ENCODE measurements around the gene SPRR4. TPM values are rescaled to one million over a fixed set of nuclear protein-coding genes. Genes with fewer than 3 reads are reported as not detected.

SPRR4 gene
- polyA plus RNA-seq, 1 donor from 2014 or later, result not detected

DNA sequence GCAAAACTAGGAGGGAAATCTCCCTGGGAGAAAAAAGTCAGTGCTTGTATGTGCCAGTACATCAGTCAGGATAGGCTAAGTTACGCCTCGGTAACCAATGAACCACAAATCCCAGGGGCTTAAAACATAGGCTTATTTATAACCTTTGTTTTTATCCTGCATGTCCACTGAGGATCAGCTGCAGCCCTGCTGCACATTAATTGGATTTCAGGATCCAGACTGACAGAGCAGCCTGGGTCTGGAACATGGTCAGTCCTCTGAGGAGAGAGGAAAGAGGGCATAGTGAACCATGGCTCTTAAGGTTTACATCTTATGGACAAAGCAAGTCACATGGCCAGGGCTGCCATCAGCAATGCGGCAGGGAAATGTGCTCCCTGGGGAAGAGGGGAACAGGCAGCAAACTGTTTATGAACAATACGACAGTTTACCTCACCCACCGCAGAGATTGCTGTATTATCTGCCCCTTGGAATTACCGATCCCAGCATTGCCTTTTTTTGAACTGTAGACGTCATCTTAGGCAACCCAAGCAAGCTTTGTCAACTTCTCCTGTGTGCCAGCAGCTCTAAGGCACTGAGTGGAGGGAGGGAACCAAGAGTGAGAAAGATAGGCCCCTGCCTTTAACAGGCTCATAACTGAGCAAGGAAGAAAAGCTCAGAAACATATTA, 9.1 kb upstream of the SPRR4 start:
- H3K4me3 ChIP-seq (ENCODE audit: low read length), result no peak overlapping the region
- no peak for TF ChIP-seq TAF1 (IDR thresholded peaks at IDR 0.05; ENCODE audit: low read depth)
- no peak for TF ChIP-seq MXI1 (conservative IDR thresholded peaks at IDR 0.05; ENCODE audit: poor library complexity, severe bottlenecking)
- no peak for TF ChIP-seq EZH2 (IDR thresholded peaks at IDR 0.05; ENCODE audit: borderline replicate concordance, insufficient read depth, low read length, poor library complexity, severe bottlenecking)
- no peak for TF ChIP-seq EP300 (conservative IDR thresholded peaks at IDR 0.05; ENCODE audit: poor library complexity, severe bottlenecking)
- no peak for TF ChIP-seq SMC3 (conservative IDR thresholded peaks at IDR 0.05; ENCODE audit: poor library complexity)
- TF ChIP-seq, protein P1, sequence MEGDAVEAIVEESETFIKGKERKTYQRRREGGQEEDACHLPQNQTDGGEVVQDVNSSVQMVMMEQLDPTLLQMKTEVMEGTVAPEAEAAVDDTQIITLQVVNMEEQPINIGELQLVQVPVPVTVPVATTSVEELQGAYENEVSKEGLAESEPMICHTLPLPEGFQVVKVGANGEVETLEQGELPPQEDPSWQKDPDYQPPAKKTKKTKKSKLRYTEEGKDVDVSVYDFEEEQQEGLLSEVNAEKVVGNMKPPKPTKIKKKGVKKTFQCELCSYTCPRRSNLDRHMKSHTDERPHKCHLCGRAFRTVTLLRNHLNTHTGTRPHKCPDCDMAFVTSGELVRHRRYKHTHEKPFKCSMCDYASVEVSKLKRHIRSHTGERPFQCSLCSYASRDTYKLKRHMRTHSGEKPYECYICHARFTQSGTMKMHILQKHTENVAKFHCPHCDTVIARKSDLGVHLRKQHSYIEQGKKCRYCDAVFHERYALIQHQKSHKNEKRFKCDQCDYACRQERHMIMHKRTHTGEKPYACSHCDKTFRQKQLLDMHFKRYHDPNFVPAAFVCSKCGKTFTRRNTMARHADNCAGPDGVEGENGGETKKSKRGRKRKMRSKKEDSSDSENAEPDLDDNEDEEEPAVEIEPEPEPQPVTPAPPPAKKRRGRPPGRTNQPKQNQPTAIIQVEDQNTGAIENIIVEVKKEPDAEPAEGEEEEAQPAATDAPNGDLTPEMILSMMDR (IDR thresholded peaks at IDR 0.05; ENCODE audit: poor library complexity, severe bottlenecking), result no peak
- no peak for TF ChIP-seq RAD21 (conservative IDR thresholded peaks at IDR 0.05)
- TF ChIP-seq POLR2AphosphoS5 (IDR thresholded peaks at IDR 0.05), result no peak
- TF ChIP-seq, protein P2, sequence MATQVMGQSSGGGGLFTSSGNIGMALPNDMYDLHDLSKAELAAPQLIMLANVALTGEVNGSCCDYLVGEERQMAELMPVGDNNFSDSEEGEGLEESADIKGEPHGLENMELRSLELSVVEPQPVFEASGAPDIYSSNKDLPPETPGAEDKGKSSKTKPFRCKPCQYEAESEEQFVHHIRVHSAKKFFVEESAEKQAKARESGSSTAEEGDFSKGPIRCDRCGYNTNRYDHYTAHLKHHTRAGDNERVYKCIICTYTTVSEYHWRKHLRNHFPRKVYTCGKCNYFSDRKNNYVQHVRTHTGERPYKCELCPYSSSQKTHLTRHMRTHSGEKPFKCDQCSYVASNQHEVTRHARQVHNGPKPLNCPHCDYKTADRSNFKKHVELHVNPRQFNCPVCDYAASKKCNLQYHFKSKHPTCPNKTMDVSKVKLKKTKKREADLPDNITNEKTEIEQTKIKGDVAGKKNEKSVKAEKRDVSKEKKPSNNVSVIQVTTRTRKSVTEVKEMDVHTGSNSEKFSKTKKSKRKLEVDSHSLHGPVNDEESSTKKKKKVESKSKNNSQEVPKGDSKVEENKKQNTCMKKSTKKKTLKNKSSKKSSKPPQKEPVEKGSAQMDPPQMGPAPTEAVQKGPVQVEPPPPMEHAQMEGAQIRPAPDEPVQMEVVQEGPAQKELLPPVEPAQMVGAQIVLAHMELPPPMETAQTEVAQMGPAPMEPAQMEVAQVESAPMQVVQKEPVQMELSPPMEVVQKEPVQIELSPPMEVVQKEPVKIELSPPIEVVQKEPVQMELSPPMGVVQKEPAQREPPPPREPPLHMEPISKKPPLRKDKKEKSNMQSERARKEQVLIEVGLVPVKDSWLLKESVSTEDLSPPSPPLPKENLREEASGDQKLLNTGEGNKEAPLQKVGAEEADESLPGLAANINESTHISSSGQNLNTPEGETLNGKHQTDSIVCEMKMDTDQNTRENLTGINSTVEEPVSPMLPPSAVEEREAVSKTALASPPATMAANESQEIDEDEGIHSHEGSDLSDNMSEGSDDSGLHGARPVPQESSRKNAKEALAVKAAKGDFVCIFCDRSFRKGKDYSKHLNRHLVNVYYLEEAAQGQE (IDR thresholded peaks at IDR 0.05; ENCODE audit: borderline replicate concordance), result no peak

GRCh38 chr1:152962876-152963415, 7.5 kb upstream of the SPRR4 start:
- Histone ChIP-seq H3K79me2 (replicated peaks; ENCODE audit: insufficient read depth, low read length) (no peaks in the 10 kb centered on the region), H4K20me1 (ENCODE audit: insufficient read depth) (no peaks in the 10 kb centered on the region), H3K4me2 (ENCODE audit: low read length) (no peak overlapping the region), H3K27ac (ENCODE audit: low read length) (no peak overlapping the region), H3K4me3 (ENCODE audit: low read length) (no peak overlapping the region), H3K9me3 (ENCODE audit: low read length) (no peaks in the 10 kb centered on the region), H3K36me3 (ENCODE audit: insufficient read depth, low read length) (no peaks in the 10 kb centered on the region), H3K27me3 (ENCODE audit: insufficient read depth, low read depth, low read length) (no peaks in the 10 kb centered on the region), H3K9me2 (ENCODE audit: insufficient read depth, low read length) (no peaks in the 10 kb centered on the region), H2AFZ (ENCODE audit: low read depth, low read length) (no peak overlapping the region), H3K9ac (ENCODE audit: low read length) (no peak overlapping the region), H3F3A (ENCODE audit: insufficient read depth, low read length, poor library complexity, severe bottlenecking) (no peaks in the 10 kb centered on the region)
- TF ChIP-seq, protein P1 (IDR thresholded peaks at IDR 0.05; ENCODE audit: poor library complexity, severe bottlenecking), result no peak
- TF ChIP-seq SMC3 (conservative IDR thresholded peaks at IDR 0.05; ENCODE audit: poor library complexity), result no peak
- TF ChIP-seq MXI1 (conservative IDR thresholded peaks at IDR 0.05; ENCODE audit: poor library complexity, severe bottlenecking), result no peak
- TF ChIP-seq, protein P2 (IDR thresholded peaks at IDR 0.05; ENCODE audit: borderline replicate concordance), result no peak
- TF ChIP-seq RAD21 (conservative IDR thresholded peaks at IDR 0.05), result no peak
- no peak for TF ChIP-seq TAF1 (IDR thresholded peaks at IDR 0.05; ENCODE audit: low read depth)
- TF ChIP-seq POLR2AphosphoS5 (IDR thresholded peaks at IDR 0.05), result no peak

More for the DNA sequence above, 9.1 kb upstream of the SPRR4 start:
- Histone ChIP-seq H3K79me2 (replicated peaks; ENCODE audit: insufficient read depth, low read length) (no peaks in the 10 kb centered on the region), H3K27me3 (ENCODE audit: insufficient read depth, low read depth, low read length) (no peaks in the 10 kb centered on the region), H4K20me1 (ENCODE audit: insufficient read depth) (no peaks in the 10 kb centered on the region), H3K9me3 (ENCODE audit: low read length) (no peaks in the 10 kb centered on the region), H3K27ac (ENCODE audit: low read length) (no peak overlapping the region), H2AFZ (ENCODE audit: low read depth, low read length) (no peak overlapping the region), H3F3A (ENCODE audit: insufficient read depth, low read length, poor library complexity, severe bottlenecking) (no peaks in the 10 kb centered on the region), H3K9ac (ENCODE audit: low read length) (no peak overlapping the region), H3K9me2 (ENCODE audit: insufficient read depth, low read length) (no peaks in the 10 kb centered on the region), H3K4me2 (ENCODE audit: low read length) (no peak overlapping the region), H3K36me3 (ENCODE audit: insufficient read depth, low read length) (no peaks in the 10 kb centered on the region)
